Measurements from ENCODE around the gene YLPM1. TPM values are rescaled to one million over a fixed set of nuclear protein-coding genes. Genes with fewer than 3 reads are reported as not detected.

YLPM1 gene
- total RNA-seq, 2 donors from 2014 or later: 48.2 to 61.6 TPM

- H3K27me3 ChIP-seq (replicated peaks; ENCODE audit: insufficient read depth): no peaks in the 10 kb centered on the region
- TF ChIP-seq CTCF (IDR thresholded peaks at IDR 0.05): no peak
- no peak overlapping the region for H3K4me3 ChIP-seq
- H3K4me1 ChIP-seq (ENCODE audit: control insufficient read depth in 1 of 2, low read depth in 2 of 2): no peaks in the 10 kb centered on the region
- no peak for ATAC-seq (ENCODE audit: insufficient number of reproducible peaks, low FRiP score, low read depth)
- no peak overlapping the region for H3K27ac ChIP-seq
- no peaks in the 10 kb centered on the region for H3K36me3 ChIP-seq
- DNase-seq (ENCODE audit: low spot score): no peak
- H3K9me3 ChIP-seq: no peaks in the 10 kb centered on the region
Measured at GRCh38 chr14:74875204-74875603, 112.1 kb downstream of the YLPM1 start.

GRCh38 chr14:74875941-74876913 lies 113.1 kb downstream of the YLPM1 start, which contains the start of gene PROX2:
TSS of gene PROX2 (minus strand) at chr14:74876145. CDS start at chr14:74863834, 12,311 bp downstream.
- no peaks in the 10 kb centered on the region for H3K27me3 ChIP-seq (replicated peaks; ENCODE audit: insufficient read depth)
- no peak for TF ChIP-seq CTCF (IDR thresholded peaks at IDR 0.05)
- no peaks in the 10 kb centered on the region for H3K4me1 ChIP-seq (ENCODE audit: control insufficient read depth in 1 of 2, low read depth in 2 of 2)
- H3K36me3 ChIP-seq: no peaks in the 10 kb centered on the region
- H3K4me3 ChIP-seq: no peak within 1 kb of the TSS
- DNase-seq (ENCODE audit: low spot score): no peak
- no peak within 1 kb of the TSS for H3K27ac ChIP-seq
- no peaks in the 10 kb centered on the region for H3K9me3 ChIP-seq
- no peak for ATAC-seq (ENCODE audit: insufficient number of reproducible peaks, low FRiP score, low read depth)

- H3K36me3 ChIP-seq: no peaks in the 10 kb centered on the region
- no peak overlapping the region for H3K4me3 ChIP-seq
- H3K4me1 ChIP-seq (ENCODE audit: control insufficient read depth in 1 of 2, low read depth in 2 of 2): peaks cover 21% of the 10 kb centered on the region in 2 donors
- ATAC-seq (ENCODE audit: insufficient number of reproducible peaks, low FRiP score, low read depth): no peak
- DNase-seq (ENCODE audit: low spot score): no peak
- no peaks in the 10 kb centered on the region for H3K27me3 ChIP-seq (replicated peaks; ENCODE audit: insufficient read depth)
- TF ChIP-seq CTCF (IDR thresholded peaks at IDR 0.05): no peak
- H3K27ac ChIP-seq: no peak overlapping the region
- H3K9me3 ChIP-seq: no peaks in the 10 kb centered on the region
Measured at GRCh38 chr14:74879427-74880182, 116.5 kb downstream of the YLPM1 start.

GRCh38 chr14:74881431-74882102 lies 118.5 kb downstream of the YLPM1 start, which contains the start of gene DLST:
TSS of gene DLST (plus strand) at chr14:74881916. CDS start at chr14:74881954, 38 bp downstream.
- Histone ChIP-seq H3K9me3 (no peaks in the 10 kb centered on the region), H3K4me1 (ENCODE audit: control insufficient read depth in 1 of 2, low read depth in 2 of 2) (peaks cover 31 to 39% of the 10 kb centered on the region in 2 donors), H3K4me3 (peak within 1 kb of the TSS; percentile 90), H3K27ac (peak within 1 kb of the TSS; percentile 86 to 93), H3K36me3 (no peaks in the 10 kb centered on the region), H3K27me3 (replicated peaks; ENCODE audit: insufficient read depth) (no peaks in the 10 kb centered on the region)
- DNase-seq (ENCODE audit: low spot score): peak; percentile 46
- TF ChIP-seq CTCF (IDR thresholded peaks at IDR 0.05): peak; percentile 8
- peak; percentile 78 for ATAC-seq (ENCODE audit: insufficient number of reproducible peaks, low FRiP score, low read depth)

Data from thoracic aorta (tissue), 2 donors.